Neural progenitor cell (in vitro differentiated cells): Measurements from ENCODE around the gene DDX27.

Experiments
- CTCF ChIP-seq: fragments of 200-600 bp; sonication (generic); IDR thresholded peaks from 2 replicates; pipeline ENCODE4 v1.5.1; 2017; ENCODE audit warnings: antibody characterized with exemption, mild to moderate bottlenecking
- EZH2 ChIP-seq: fragments of 200-600 bp; sonication (generic); IDR thresholded peaks from 2 replicates; pipeline ENCODE4 v1.6.1; 2017; ENCODE audit warnings: antibody characterized with exemption, mild to moderate bottlenecking, moderate library complexity
- EZH2phosphoT487 ChIP-seq: fragments of 200-600 bp; sonication (generic); IDR thresholded peaks from 2 replicates; pipeline ENCODE4 v1.6.1; 2017; ENCODE audit warnings: antibody characterized with exemption

GRCh38 chr20:49278036-49278817 lies 59.0 kb downstream of the DDX27 start, which contains the start of gene ZNFX1:
- peak; percentile 26 for TF ChIP-seq CTCF
- no peak for TF ChIP-seq EZH2
- no peak for TF ChIP-seq EZH2phosphoT487
